ENCODE data around the gene ZNF584. TPM values are rescaled to one million over a fixed set of nuclear protein-coding genes. Genes with fewer than 3 reads are reported as not detected.

Gene ZNF584
- total RNA-seq, 1 experiment from 2014 or later: 13.5 TPM

GRCh38 chr19:58397533-58398037, 10.9 kb upstream of the ZNF584 start:
- DNase-seq: no peak
- no peaks in the 10 kb centered on the region for H3K9me2 ChIP-seq (ENCODE audit: insufficient read depth)
- peaks cover 12% of the 10 kb centered on the region for H4K20me1 ChIP-seq (ENCODE audit: insufficient read depth)
- no TSS peak for BruUV-seq (replicated peaks)
- H3K9me3 ChIP-seq (ENCODE audit: insufficient read depth, low read depth): no peaks in the 10 kb centered on the region
- no peak overlapping the region for H2AFZ ChIP-seq
- peaks cover 32% of the 10 kb centered on the region for H3K4me1 ChIP-seq (replicated peaks; ENCODE audit: insufficient read depth)
- ChIA-PET POLR2A (ENCODE audit: unreplicated experiment) (no interaction called here), CTCF (no interaction called here)
- intact Hi-C loops (cut with micrococcal nuclease; ENCODE audit: unreplicated experiment): no loop called here
- no peak overlapping the region for H3K4me2 ChIP-seq
- H3K27me3 ChIP-seq (ENCODE audit: insufficient read depth, low read depth): no peaks in the 10 kb centered on the region
- H3F3A ChIP-seq (ENCODE audit: insufficient read depth, low read depth): peaks cover 35% of the 10 kb centered on the region
- H3K27ac ChIP-seq: no peak overlapping the region
- no peaks in the 10 kb centered on the region for H3K36me3 ChIP-seq (ENCODE audit: low read depth)
- peaks cover 10% of the 10 kb centered on the region; the same call in 1 of the 2 replicates for H3K79me2 ChIP-seq (ENCODE audit: low read depth)
- TF ChIP-seq EZH2 (IDR thresholded peaks at IDR 0.05; ENCODE audit: low read depth): no peak
- TF ChIP-seq, protein P1, sequence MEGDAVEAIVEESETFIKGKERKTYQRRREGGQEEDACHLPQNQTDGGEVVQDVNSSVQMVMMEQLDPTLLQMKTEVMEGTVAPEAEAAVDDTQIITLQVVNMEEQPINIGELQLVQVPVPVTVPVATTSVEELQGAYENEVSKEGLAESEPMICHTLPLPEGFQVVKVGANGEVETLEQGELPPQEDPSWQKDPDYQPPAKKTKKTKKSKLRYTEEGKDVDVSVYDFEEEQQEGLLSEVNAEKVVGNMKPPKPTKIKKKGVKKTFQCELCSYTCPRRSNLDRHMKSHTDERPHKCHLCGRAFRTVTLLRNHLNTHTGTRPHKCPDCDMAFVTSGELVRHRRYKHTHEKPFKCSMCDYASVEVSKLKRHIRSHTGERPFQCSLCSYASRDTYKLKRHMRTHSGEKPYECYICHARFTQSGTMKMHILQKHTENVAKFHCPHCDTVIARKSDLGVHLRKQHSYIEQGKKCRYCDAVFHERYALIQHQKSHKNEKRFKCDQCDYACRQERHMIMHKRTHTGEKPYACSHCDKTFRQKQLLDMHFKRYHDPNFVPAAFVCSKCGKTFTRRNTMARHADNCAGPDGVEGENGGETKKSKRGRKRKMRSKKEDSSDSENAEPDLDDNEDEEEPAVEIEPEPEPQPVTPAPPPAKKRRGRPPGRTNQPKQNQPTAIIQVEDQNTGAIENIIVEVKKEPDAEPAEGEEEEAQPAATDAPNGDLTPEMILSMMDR (conservative IDR thresholded peaks at IDR 0.05): no peak
- H3K4me3 ChIP-seq: no peak overlapping the region

DNA sequence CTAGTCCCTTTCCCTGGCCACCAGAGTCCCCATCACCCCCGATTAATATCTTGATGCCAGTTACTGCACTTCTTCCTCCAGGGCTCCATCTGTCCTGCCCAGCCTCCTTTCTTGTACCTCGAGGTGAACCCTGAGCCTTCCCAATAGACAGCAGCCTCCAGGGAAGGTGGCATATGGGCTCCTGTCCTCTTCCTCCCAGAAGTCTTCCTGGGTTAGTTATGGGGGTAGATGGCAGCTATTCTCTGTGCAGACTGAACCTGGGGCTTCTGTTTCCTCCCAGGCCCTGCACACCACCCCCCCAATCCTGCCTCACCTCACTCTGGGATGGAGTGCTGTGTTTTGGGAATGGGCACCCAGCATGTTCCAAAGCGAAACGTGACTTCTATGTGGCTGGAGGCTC, 10.4 kb upstream of the ZNF584 start:
- Histone ChIP-seq H3K9me3 (ENCODE audit: insufficient read depth, low read depth) (no peaks in the 10 kb centered on the region), H3K4me3 (no peak overlapping the region), H2AFZ (no peak overlapping the region), H4K20me1 (ENCODE audit: insufficient read depth) (peaks cover 10% of the 10 kb centered on the region; the same call in 1 of the 2 replicates), H3K36me3 (ENCODE audit: low read depth) (no peaks in the 10 kb centered on the region), H3K79me2 (ENCODE audit: low read depth) (peaks cover 11% of the 10 kb centered on the region; the same call in 1 of the 2 replicates), H3K9me2 (ENCODE audit: insufficient read depth) (no peaks in the 10 kb centered on the region), H3K4me1 (replicated peaks; ENCODE audit: insufficient read depth) (peaks cover 32% of the 10 kb centered on the region), H3K4me2 (no peak overlapping the region), H3F3A (ENCODE audit: insufficient read depth, low read depth) (peaks cover 30% of the 10 kb centered on the region), H3K27me3 (ENCODE audit: insufficient read depth, low read depth) (no peaks in the 10 kb centered on the region), H3K27ac (no peak overlapping the region)
- CTCF ChIA-PET: no interaction called here
- POLR2A ChIA-PET (ENCODE audit: unreplicated experiment): no interaction called here
- intact Hi-C loops (cut with micrococcal nuclease; ENCODE audit: unreplicated experiment): no loop called here
- DNase-seq: no peak
- no TSS peak for BruUV-seq (replicated peaks)
- TF ChIP-seq EZH2 (IDR thresholded peaks at IDR 0.05; ENCODE audit: low read depth): no peak
- TF ChIP-seq, protein P1 (conservative IDR thresholded peaks at IDR 0.05): no peak

DNA sequence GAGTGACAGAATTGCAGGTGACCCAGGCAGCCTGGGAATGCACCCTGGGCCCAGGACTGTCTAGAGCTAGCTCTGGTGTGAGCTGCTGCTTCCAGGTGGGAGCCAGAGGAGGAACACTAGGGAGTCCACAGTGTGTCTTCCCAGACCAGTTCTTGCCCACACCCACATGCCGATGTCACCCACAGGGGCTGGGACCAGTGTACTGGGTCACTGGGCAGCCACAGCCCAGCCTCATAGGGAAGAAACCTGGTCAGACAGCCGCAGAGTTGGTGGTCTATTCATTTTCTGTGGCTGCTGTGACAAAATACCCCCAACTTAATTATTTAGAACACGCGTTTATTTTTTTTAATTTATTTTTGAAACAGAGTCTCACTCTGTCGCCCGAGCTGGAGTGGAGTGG, 9.9 kb upstream of the ZNF584 start:
- ChIA-PET CTCF (no interaction called here), POLR2A (ENCODE audit: unreplicated experiment) (no interaction called here)
- H3F3A ChIP-seq (ENCODE audit: insufficient read depth, low read depth): peaks cover 25% of the 10 kb centered on the region
- H3K79me2 ChIP-seq (ENCODE audit: low read depth): peaks cover 12% of the 10 kb centered on the region; the same call in 1 of the 2 replicates
- intact Hi-C loops (cut with micrococcal nuclease; ENCODE audit: unreplicated experiment): no loop called here
- no peak overlapping the region for H2AFZ ChIP-seq
- TF ChIP-seq, protein P1 (conservative IDR thresholded peaks at IDR 0.05): no peak
- no peak for TF ChIP-seq EZH2 (IDR thresholded peaks at IDR 0.05; ENCODE audit: low read depth)
- H3K4me3 ChIP-seq: no peak overlapping the region
- no peaks in the 10 kb centered on the region for H3K27me3 ChIP-seq (ENCODE audit: insufficient read depth, low read depth)
- no TSS peak for BruUV-seq (replicated peaks)
- peaks cover 30% of the 10 kb centered on the region for H3K4me1 ChIP-seq (replicated peaks; ENCODE audit: insufficient read depth)
- DNase-seq: no peak
- H3K9me2 ChIP-seq (ENCODE audit: insufficient read depth): no peaks in the 10 kb centered on the region
- peaks cover 9% of the 10 kb centered on the region; the same call in 1 of the 2 replicates for H4K20me1 ChIP-seq (ENCODE audit: insufficient read depth)
- H3K4me2 ChIP-seq: no peak overlapping the region
- no peaks in the 10 kb centered on the region for H3K9me3 ChIP-seq (ENCODE audit: insufficient read depth, low read depth)
- no peak overlapping the region for H3K27ac ChIP-seq
- H3K36me3 ChIP-seq (ENCODE audit: low read depth): no peaks in the 10 kb centered on the region
